GM12891 (cell line): ENCODE results near the gene ANKRD6.
A peak's percentile ranks its signal among the peaks of the same experiment; 100 is the strongest.

ENCODE experiments used
- DNase-seq: peaks from one replicate; pipeline ENCODE4 v3.0.0; 2011; ENCODE audit warnings: low spot score; ENCODE audit not compliant: insufficient read length
- FAIRE-seq: peaks from 2 replicates; lab custom pipeline; 2011; peaks lifted over from hg19 to GRCh38; lab: Jason Lieb, UNC
- PAX5 ChIP-seq: IDR thresholded peaks from 2 replicates; pipeline ENCODE4 v1.6.1; 2011; ENCODE audit warnings: low read length, moderate library complexity, mild to moderate bottlenecking; ENCODE audit not compliant: insufficient read depth, severe bottlenecking
- POLR2A ChIP-seq: IDR thresholded peaks from 2 replicates; pipeline ENCODE4 v1.6.1; 2011; ENCODE audit warnings: low read depth, low read length, control low read depth
- POLR2AphosphoS5 ChIP-seq: IDR thresholded peaks from 2 replicates; pipeline ENCODE4 v1.6.1; 2011; ENCODE audit warnings: low read depth, low read length, control low read depth
- POU2F2 ChIP-seq: IDR thresholded peaks from 2 replicates; pipeline ENCODE4 v1.6.1; 2011; ENCODE audit warnings: low read depth, mild to moderate bottlenecking, control low read depth, low read length, moderate library complexity
- SPI1 ChIP-seq: IDR thresholded peaks from 2 replicates; pipeline ENCODE4 v1.6.1; 2011; ENCODE audit warnings: low read depth, low read length, control low read depth
- TAF1 ChIP-seq: IDR thresholded peaks from 2 replicates; pipeline ENCODE4 v1.6.1; 2011; ENCODE audit warnings: low read depth, low read length, control low read depth

ANKRD6 gene

GRCh38 chr6:89589297-89590025, 156.5 kb downstream of the ANKRD6 start:
- no peak for TF ChIP-seq POLR2A
- FAIRE-seq = no peak
- no peak for DNase-seq

DNA sequence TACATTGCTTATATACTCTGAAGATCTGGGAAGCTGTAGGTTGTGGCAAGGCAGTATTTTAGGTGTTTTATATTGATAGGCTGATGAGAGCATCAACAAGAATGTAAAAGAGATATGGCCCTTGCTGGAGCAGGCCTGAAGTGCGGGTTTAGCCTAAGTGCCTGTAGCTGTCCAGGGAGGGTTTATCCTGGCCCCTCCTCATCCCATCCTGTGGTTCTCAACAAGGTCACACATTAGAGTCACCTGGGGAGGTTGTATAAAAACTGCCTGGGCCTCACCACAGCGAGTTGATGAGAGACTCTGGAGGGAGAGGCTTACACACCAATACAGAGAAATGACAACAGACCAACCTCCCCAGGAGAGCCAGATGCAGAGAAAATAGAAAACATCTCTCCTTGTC, 157.2 kb downstream of the ANKRD6 start:
- DNase-seq (no peak), FAIRE-seq (no peak)
- TF ChIP-seq POU2F2 = no peak
- TF ChIP-seq POLR2A = no peak
- TF ChIP-seq SPI1 = no peak
- no peak for TF ChIP-seq POLR2AphosphoS5
- no peak for TF ChIP-seq TAF1
- no peak for TF ChIP-seq PAX5

DNA sequence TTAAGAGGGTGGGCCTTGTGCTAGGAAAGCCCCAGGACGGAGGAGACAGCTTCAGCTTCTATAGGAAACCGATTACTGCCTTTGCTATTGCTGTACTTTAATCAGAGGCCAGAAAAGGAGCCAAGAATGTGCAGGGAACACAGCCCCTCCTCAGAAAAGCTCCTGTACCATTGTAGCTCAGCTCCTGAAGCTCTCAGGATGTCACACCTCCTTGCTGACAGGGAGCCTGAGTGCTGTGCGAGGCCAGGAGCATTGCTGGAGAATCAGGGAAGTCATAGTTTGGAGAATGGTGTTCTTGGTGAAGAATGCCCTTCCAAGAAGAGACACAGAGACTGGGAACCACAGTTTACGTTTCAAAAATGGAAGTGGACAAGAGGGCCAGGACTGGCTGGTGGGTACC, 158.8 kb downstream of the ANKRD6 start:
- TF ChIP-seq POU2F2 (no peak), PAX5 (no peak), SPI1 (no peak), TAF1 (no peak), POLR2A (no peak), POLR2AphosphoS5 (no peak)
- DNase-seq (no peak), FAIRE-seq (no peak)

GRCh38 chr6:89596056-89596455, 163.1 kb downstream of the ANKRD6 start:
- DNase-seq (peak; percentile 27), FAIRE-seq (peak; percentile 90)
- TF ChIP-seq TAF1 (no peak), SPI1 (peak; percentile 96)

- DNase-seq (no peak), FAIRE-seq (no peak)
- TF ChIP-seq TAF1 (no peak), POU2F2 (no peak), POLR2AphosphoS5 (no peak), POLR2A (no peak), SPI1 (no peak), PAX5 (no peak)
Observed at GRCh38 chr6:89596484-89596883, 163.5 kb downstream of the ANKRD6 start.

DNA sequence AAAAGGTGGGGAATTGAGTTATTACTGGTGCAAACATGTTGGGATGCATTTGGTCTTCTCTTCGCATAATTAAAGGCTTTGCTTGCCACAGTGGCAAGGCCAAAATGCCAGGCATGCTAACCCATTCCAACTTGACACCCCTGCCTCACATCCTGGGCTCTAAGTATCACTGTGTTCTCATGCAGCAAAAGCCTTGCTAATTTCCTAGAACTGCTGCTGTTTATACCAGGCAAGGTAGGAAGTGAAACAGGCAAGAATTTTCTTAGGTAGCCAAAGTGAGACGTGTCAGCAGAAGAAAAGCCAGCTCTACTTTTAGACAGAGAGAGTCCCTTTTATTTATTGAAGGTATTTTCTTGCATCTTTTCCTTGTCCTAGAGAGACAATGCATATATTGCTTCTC, 164.4 kb downstream of the ANKRD6 start:
- no peak for DNase-seq
- FAIRE-seq = peak; percentile 59
- TF ChIP-seq POLR2A = no peak
- no peak for TF ChIP-seq PAX5
- TF ChIP-seq POU2F2 = no peak
- TF ChIP-seq SPI1 = peak; percentile 72
- TF ChIP-seq TAF1 = no peak
- no peak for TF ChIP-seq POLR2AphosphoS5

- peak; percentile 69 for FAIRE-seq
- no peak for TF ChIP-seq SPI1
- TF ChIP-seq POLR2AphosphoS5 = no peak
- no peak for TF ChIP-seq POU2F2
- DNase-seq = no peak
Observed at GRCh38 chr6:89597988-89598387, 165.0 kb downstream of the ANKRD6 start.

DNA sequence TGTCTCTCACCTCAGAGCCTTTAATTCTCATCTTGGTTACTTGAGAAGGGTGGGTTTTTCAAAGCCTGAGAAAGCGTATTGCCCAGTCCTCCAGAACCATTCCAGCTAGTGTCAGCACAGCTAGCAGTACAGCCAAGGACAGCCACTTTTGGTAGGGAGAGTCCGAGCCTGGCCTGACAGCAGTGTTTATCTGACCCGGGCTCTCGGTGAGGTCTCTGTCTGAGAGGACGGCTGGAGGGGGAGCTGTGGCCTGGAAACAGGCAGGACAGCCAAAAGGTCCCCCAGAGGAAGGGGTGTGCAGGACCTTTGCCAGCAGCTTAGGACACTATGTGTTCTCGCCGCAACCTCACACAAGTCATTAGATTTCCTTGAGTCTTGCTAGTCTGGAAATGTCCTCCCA, 166.8 kb downstream of the ANKRD6 start:
- DNase-seq (no peak), FAIRE-seq (no peak)
- no peak for TF ChIP-seq POLR2AphosphoS5
- TF ChIP-seq SPI1 = no peak
- no peak for TF ChIP-seq POU2F2
- TF ChIP-seq TAF1 = no peak
- TF ChIP-seq PAX5 = no peak
- TF ChIP-seq POLR2A = no peak

DNA sequence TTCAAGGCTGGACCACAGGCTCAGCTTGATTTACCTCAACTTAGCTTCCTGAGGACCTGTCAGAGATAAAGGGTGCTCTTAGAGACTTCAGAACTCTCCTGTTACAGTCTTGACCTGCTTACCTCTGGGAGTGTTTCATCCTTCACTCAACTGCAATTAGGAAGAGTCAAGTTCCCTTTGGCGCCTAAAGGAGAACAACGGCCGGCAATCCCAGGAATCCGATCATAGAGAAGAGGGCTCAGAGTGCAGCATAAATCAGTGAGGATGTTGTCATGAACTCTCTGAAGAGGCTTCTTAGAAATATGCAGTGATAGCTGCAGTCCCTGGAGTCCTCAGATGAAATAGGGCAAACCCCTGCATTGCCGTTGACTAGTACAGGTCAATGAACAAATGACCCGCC, 169.2 kb downstream of the ANKRD6 start:
- DNase-seq (no peak), FAIRE-seq (no peak)
- TF ChIP-seq POLR2AphosphoS5 (no peak), POLR2A (no peak), PAX5 (no peak), TAF1 (no peak), POU2F2 (no peak)

DNA sequence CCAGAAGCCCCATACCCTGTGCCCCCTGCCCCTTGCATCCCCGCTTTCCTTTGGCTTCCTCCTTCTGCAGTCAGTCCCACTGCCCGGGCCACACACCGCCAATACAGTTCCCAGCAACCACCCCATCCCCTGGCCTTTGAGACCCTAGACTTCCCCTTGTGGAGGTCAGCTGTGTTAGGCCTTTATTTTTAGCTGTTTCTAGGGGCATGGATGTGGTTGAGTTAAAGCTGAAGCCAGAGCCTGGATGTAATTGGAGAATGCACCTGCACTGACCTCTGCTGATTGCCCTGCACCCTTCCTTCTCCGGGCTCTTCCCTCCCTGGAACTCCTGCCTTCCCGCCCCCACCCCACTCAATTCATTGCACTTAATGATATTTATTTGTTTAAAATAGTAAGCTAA, 171.7 kb downstream of the ANKRD6 start:
- DNase-seq (no peak), FAIRE-seq (no peak)
- TF ChIP-seq PAX5 = no peak
- TF ChIP-seq POU2F2 = no peak
- TF ChIP-seq TAF1 = no peak
- TF ChIP-seq SPI1 = no peak
- no peak for TF ChIP-seq POLR2A
- no peak for TF ChIP-seq POLR2AphosphoS5
